Stimulated activated CD8-positive, alpha-beta memory T cell treated with anti-CD3 and anti-CD28 coated beads, Interleukin-7, amount 100 ng/mL, for 24 hours (primary cell): ENCODE results near the gene HEMGN.
A peak's percentile ranks its signal among the peaks of the same experiment; 100 is the strongest.

Experiments used
- DNase-seq: peaks from one replicate; pipeline ENCODE4 v3.0.0-alpha.2; 2020; ENCODE audit warnings: low read depth

Gene HEMGN

GRCh38 chr9:97895211-97895610 is 42.8 kb downstream of the HEMGN start:
- no peak for DNase-seq

- no peak for DNase-seq
Observed at GRCh38 chr9:97892421-97892820, 45.6 kb downstream of the HEMGN start.

GRCh38 chr9:97891736-97892135 is 46.2 kb downstream of the HEMGN start:
- DNase-seq: no peak

GRCh38 chr9:97889941-97890887 is 47.8 kb downstream of the HEMGN start:
- DNase-seq: peak; percentile 37

- DNase-seq: no peak
Observed at GRCh38 chr9:97880336-97880735, 57.6 kb downstream of the HEMGN start.
